BE2C (cell line): Measurements from ENCODE around the gene XXYLT1.

ENCODE experiments used
- DNase-seq: peaks from one replicate; pipeline ENCODE4 v3.0.0-alpha.2; 2020
- H3K27me3 ChIP-seq: fragments of 250-450 bp; sonication (Bioruptor Pico); 2 replicates; pipeline ENCODE4 v1.5.1; 2020; ENCODE audit warnings: mild to moderate bottlenecking
- H3K36me3 ChIP-seq: fragments of 250-450 bp; sonication (Bioruptor Pico); 2 replicates; pipeline ENCODE4 v1.5.1; 2020; ENCODE audit warnings: mild to moderate bottlenecking
- H3K4me1 ChIP-seq: fragments of 250-450 bp; sonication (Bioruptor Pico); 2 replicates; pipeline ENCODE4 v1.5.1; 2020
- H3K4me3 ChIP-seq: 2 replicates; pipeline ENCODE4 v1.5.1; 2011; ENCODE audit warnings: low read depth, low read length
- H3K9me3 ChIP-seq: fragments of 250-450 bp; sonication (Bioruptor Pico); 2 replicates; pipeline ENCODE4 v1.5.1; 2020
- CTCF ChIP-seq: IDR thresholded peaks from 2 replicates; pipeline ENCODE4 v1.5.1; 2012; ENCODE audit warnings: mild to moderate bottlenecking, low read depth, low read length

The XXYLT1 gene

GRCh38 chr3:195149292-195150030 lies 121.5 kb downstream of the XXYLT1 start:
- H3K36me3 ChIP-seq = no peaks in the 10 kb centered on the region; the same call in 1 of the 2 replicates
- DNase-seq = peak; percentile 60
- H3K27me3 ChIP-seq = no peaks in the 10 kb centered on the region
- TF ChIP-seq CTCF = no peak
- H3K9me3 ChIP-seq = no peaks in the 10 kb centered on the region
- H3K4me1 ChIP-seq = peaks cover 50% of the 10 kb centered on the region
- H3K4me3 ChIP-seq = peak overlapping the region; percentile 31

GRCh38 chr3:195148549-195148948 lies 122.4 kb downstream of the XXYLT1 start:
- peak overlapping the region; percentile 15; the same call in 1 of the 2 replicates for H3K4me3 ChIP-seq

GRCh38 chr3:195147649-195148080 lies 123.3 kb downstream of the XXYLT1 start:
- H3K36me3 ChIP-seq = no peaks in the 10 kb centered on the region; the same call in 1 of the 2 replicates
- no peak overlapping the region for H3K4me3 ChIP-seq
- H3K4me1 ChIP-seq = peaks cover 33% of the 10 kb centered on the region
- no peak for DNase-seq
- no peak for TF ChIP-seq CTCF
- H3K27me3 ChIP-seq = no peaks in the 10 kb centered on the region
- H3K9me3 ChIP-seq = no peaks in the 10 kb centered on the region

More at GRCh38 chr3:195148549-195148948, 122.4 kb downstream of the XXYLT1 start:
- TF ChIP-seq CTCF = no peak
- H3K27me3 ChIP-seq = no peaks in the 10 kb centered on the region
- H3K9me3 ChIP-seq = no peaks in the 10 kb centered on the region
- no peak for DNase-seq
- H3K36me3 ChIP-seq = no peaks in the 10 kb centered on the region; the same call in 1 of the 2 replicates
- peaks cover 40% of the 10 kb centered on the region for H3K4me1 ChIP-seq

- no peaks in the 10 kb centered on the region for H3K9me3 ChIP-seq
- H3K27me3 ChIP-seq = no peaks in the 10 kb centered on the region
- H3K4me1 ChIP-seq = peaks cover 23% of the 10 kb centered on the region
- H3K36me3 ChIP-seq = no peaks in the 10 kb centered on the region; the same call in 1 of the 2 replicates
- no peak for TF ChIP-seq CTCF
- H3K4me3 ChIP-seq = no peak overlapping the region
- no peak for DNase-seq
Observed at GRCh38 chr3:195146131-195146530, 124.8 kb downstream of the XXYLT1 start.

GRCh38 chr3:195145579-195145978 lies 125.4 kb downstream of the XXYLT1 start:
- DNase-seq = no peak
- no peaks in the 10 kb centered on the region for H3K9me3 ChIP-seq
- H3K4me1 ChIP-seq = peaks cover 17% of the 10 kb centered on the region
- H3K4me3 ChIP-seq = no peak overlapping the region
- no peak for TF ChIP-seq CTCF
- H3K27me3 ChIP-seq = no peaks in the 10 kb centered on the region
- H3K36me3 ChIP-seq = no peaks in the 10 kb centered on the region; the same call in 1 of the 2 replicates

- H3K27me3 ChIP-seq = no peaks in the 10 kb centered on the region
- H3K4me1 ChIP-seq = peaks cover 3% of the 10 kb centered on the region
- no peak for TF ChIP-seq CTCF
- H3K9me3 ChIP-seq = no peaks in the 10 kb centered on the region
- H3K36me3 ChIP-seq = no peaks in the 10 kb centered on the region; the same call in 1 of the 2 replicates
- DNase-seq = no peak
- no peak overlapping the region for H3K4me3 ChIP-seq
Observed at GRCh38 chr3:195143221-195143620, 127.7 kb downstream of the XXYLT1 start.
